Spleen (tissue), 11 donors: ENCODE results near the gene FKBP2. TPM values are rescaled to one million over a fixed set of nuclear protein-coding genes. Genes with fewer than 3 reads are reported as not detected.

ENCODE experiments used
- DNase-seq: peaks from one replicate; pipeline ENCODE4 v3.0.0-alpha.2; 2020
- H3K27ac ChIP-seq, 8 donors: fragments of 200-600 bp; sonication (generic) in 7 of 8; 1 replicate in 4 of 8; 2 replicates in 4 of 8; pipeline versions ENCODE4 v1.5.0 to v1.8.0; 2016 to 2021; ENCODE audit warnings: inconsistent platforms in 4 of 8, mild to moderate bottlenecking in 4 of 8, moderate library complexity in 1 of 8
- H3K27me3 ChIP-seq, 7 donors: fragments of 200-600 bp; sonication (generic) in 6 of 7; replicated peaks in 1 of 7; 1 replicate in 4 of 7; 2 replicates in 3 of 7; pipeline versions ENCODE4 v1.5.0 to v1.8.0; 2016 to 2021; ENCODE audit warnings: inconsistent platforms in 3 of 7, mild to moderate bottlenecking in 1 of 7
- H3K36me3 ChIP-seq, 6 donors: fragments of 200-600 bp; sonication (generic) in 5 of 6; 1 replicate in 4 of 6; 2 replicates in 2 of 6; pipeline versions ENCODE4 v1.5.0 to v1.8.0; 2016 to 2021; ENCODE audit warnings: inconsistent platforms in 2 of 6
- H3K4me1 ChIP-seq, 6 donors: fragments of 200-600 bp; sonication (generic) in 5 of 6; 1 replicate in 3 of 6; 2 replicates in 3 of 6; pipeline versions ENCODE4 v1.5.0 to v1.8.0; 2016 to 2021; ENCODE audit warnings: inconsistent platforms in 3 of 6
- H3K4me3 ChIP-seq, 8 donors: fragments of 200-600 bp; sonication (generic) in 7 of 8; 1 replicate in 4 of 8; 2 replicates in 4 of 8; pipeline versions ENCODE4 v1.5.0 to v1.8.0; 2016 to 2021; ENCODE audit warnings: inconsistent platforms in 4 of 8, mild to moderate bottlenecking in 4 of 8, moderate library complexity in 2 of 8
- H3K9me3 ChIP-seq, 8 donors: fragments of 200-600 bp; sonication (generic) in 7 of 8; 1 replicate in 4 of 8; 2 replicates in 4 of 8; pipeline versions ENCODE4 v1.5.0 to v1.8.0; 2016 to 2021; ENCODE audit warnings: inconsistent platforms in 4 of 8
- CTCF ChIP-seq, 11 experiments: fragments of 200-600 bp in 7 of 11; fragments of 450-650 bp in 4 of 11; sonication (generic) in 4 of 11; IDR thresholded peaks in 8 of 11; conservative IDR thresholded peaks in 3 of 11; 1 replicate in 7 of 11; 2 replicates in 4 of 11; pipeline versions ENCODE4 v1.4.0 to v1.8.0; 2016 to 2021; ENCODE audit warnings: antibody characterized with exemption in 11 of 11, inconsistent platforms in 4 of 11, mild to moderate bottlenecking in 1 of 11
- POLR2A ChIP-seq, 3 donors: fragments of 450-650 bp; IDR thresholded peaks; one replicate each; pipeline ENCODE4 v1.5.1; 2017; ENCODE audit warnings: antibody characterized with exemption in 3 of 3, mild to moderate bottlenecking in 1 of 3
- POLR2AphosphoS5 ChIP-seq, 3 donors: sonication (generic); formaldehyde crosslinking; IDR thresholded peaks; one replicate each; pipeline ENCODE4 v1.5.1; 2017; ENCODE audit warnings: antibody characterized with exemption in 3 of 3
- WGBS, 5 donors: extraction: QIAGEN DNeasy Blood & Tissue Kit in 3 of 5; methylation state at CpG; one replicate each; pipeline versions ENCODE4 v1.1.5 to v1.1.7; 2013 to 2018; 5-methylcytosine and 5-hydroxymethylcytosine counted together
- intact Hi-C: fragments of 100-400 bp; cut with DNase I; formaldehyde crosslinking; loops from one replicate; pipeline ENCODE4 v1.15.0; 2023; ENCODE audit warnings: low total_unique reads
- polyA plus RNA-seq, 3 donors: library from polyadenylated mRNA; stranded (reverse); fragments of 200-250 nt; gene quantifications; one replicate each; pipeline ENCODE4 v1.2.1, GENCODE V29; 2013
- total RNA-seq, 7 donors: library from RNA; depleted of rRNA in 3 of 7; stranded (reverse); fragments of >200 nt in 3 of 7; fragmentation: NEBNext Ultra II Directional in 4 of 7; extraction: Animal tissue kit (Norgen Biotek cat#: 25700) in 4 of 7; gene quantifications; one replicate each; pipeline versions ENCODE4 v1.1.0 to v1.2.1, GENCODE V29; 2016 to 2021
- donor health status: healthy with polysubstance abuse.
- donor health status: DM: no; HTN: no; CAD: no; lungs with moderate emphysema.
- donor health status: DM: no; HTN: no; CAD: no.
- donor health status: Bipolar disorder and iron deficiency.
- donor health status: healthy.
- donor health status: DM: no; HTN: no; CAD: no.
- donor health status: DM: yes; HTN: yes; CAD: no.

Gene FKBP2
- total and polyA plus RNA-seq, 10 donors: 26.9 to 104 (median 44.7) TPM

- Histone ChIP-seq H3K36me3 (peaks cover 0 to 54% (median 28%) of the 10 kb centered on the region in 6 donors), H3K27ac (peak overlapping the region; percentile 86 to 100 (median 98)), H3K9me3 (no peaks in the 10 kb centered on the region), H3K4me1 (peaks cover 20 to 90% (median 67%) of the 10 kb centered on the region in 6 donors), H3K27me3 (no peaks in the 10 kb centered on the region), H3K4me3 (peak overlapping the region in 5 of 8 donors; percentile 83 to 99 (median 94))
- 56 to 72% (median 59%) methylated on average over 11 of the region's 11 CpGs for WGBS, 5 donors
- intact Hi-C loops: no loop called here
- no peak for DNase-seq
- TF ChIP-seq CTCF (IDR thresholded peaks at IDR 0.05 in 8 of 11, conservative IDR thresholded peaks at IDR 0.05 in 3 of 11) (no peak), POLR2AphosphoS5 (IDR thresholded peaks at IDR 0.05) (peak in 2 of 3 donors; percentile 15 to 62)
These were observed 1.0 kb upstream of the FKBP2 start for GRCh38 chr11:64239662-64240434.

GRCh38 chr11:64241241-64241490 is 271 bp downstream of the FKBP2 start:
- H3K27ac ChIP-seq: peak overlapping the region; percentile 86 to 100 (median 98)
- peaks cover 23 to 90% (median 66%) of the 10 kb centered on the region in 6 donors for H3K4me1 ChIP-seq
- intact Hi-C loops: no loop called here
- peak; percentile 100 for DNase-seq
- H3K4me3 ChIP-seq: peak overlapping the region; percentile 71 to 99 (median 86)
- H3K9me3 ChIP-seq: no peaks in the 10 kb centered on the region
- H3K36me3 ChIP-seq: peaks cover 0 to 51% (median 28%) of the 10 kb centered on the region in 6 donors
- 0 to 2% (median 1%) methylated on average over 23 to 24 of the region's 24 CpGs for WGBS, 5 donors
- TF ChIP-seq POLR2AphosphoS5 (IDR thresholded peaks at IDR 0.05) (no peak), CTCF (IDR thresholded peaks at IDR 0.05 in 8 of 11, conservative IDR thresholded peaks at IDR 0.05 in 3 of 11) (peak in 2 of 11 experiments; percentile 9 to 39), POLR2A (IDR thresholded peaks at IDR 0.05) (no peak)
- H3K27me3 ChIP-seq: no peaks in the 10 kb centered on the region

- H3K27me3 ChIP-seq: no peaks in the 10 kb centered on the region
- WGBS, 5 donors: 0 to 1% (median 1%) methylated on average over 28 to 63 of the region's 63 CpGs
- H3K4me1 ChIP-seq: peaks cover 23 to 88% (median 65%) of the 10 kb centered on the region in 6 donors
- peak in 2 of 11 experiments; percentile 11 to 36 for TF ChIP-seq CTCF (IDR thresholded peaks at IDR 0.05 in 8 of 11, conservative IDR thresholded peaks at IDR 0.05 in 3 of 11)
- TF ChIP-seq POLR2AphosphoS5 (IDR thresholded peaks at IDR 0.05): peak; percentile 56 to 74 (median 71)
- TF ChIP-seq POLR2A (IDR thresholded peaks at IDR 0.05): no peak
- intact Hi-C loops: no loop called here
- H3K36me3 ChIP-seq: peaks cover 0 to 48% (median 28%) of the 10 kb centered on the region in 6 donors
- peak overlapping the region; percentile 71 to 99 (median 86) for H3K4me3 ChIP-seq
- peak overlapping the region; percentile 86 to 100 (median 98) for H3K27ac ChIP-seq
- no peaks in the 10 kb centered on the region for H3K9me3 ChIP-seq
- DNase-seq: no peak
These were observed 838 bp downstream of the FKBP2 start for GRCh38 chr11:64241491-64242374.
